SK-N-DZ (cell line): ENCODE results near the gene RFX3.

Source experiments
- DNase-seq: peaks from one replicate; pipeline ENCODE4 v3.0.0-alpha.2; 2015; ENCODE audit warnings: low spot score

The RFX3 gene

GRCh38 chr9:3235497-3235896 is 290.3 kb downstream of the RFX3 start:
- DNase-seq = no peak

DNA sequence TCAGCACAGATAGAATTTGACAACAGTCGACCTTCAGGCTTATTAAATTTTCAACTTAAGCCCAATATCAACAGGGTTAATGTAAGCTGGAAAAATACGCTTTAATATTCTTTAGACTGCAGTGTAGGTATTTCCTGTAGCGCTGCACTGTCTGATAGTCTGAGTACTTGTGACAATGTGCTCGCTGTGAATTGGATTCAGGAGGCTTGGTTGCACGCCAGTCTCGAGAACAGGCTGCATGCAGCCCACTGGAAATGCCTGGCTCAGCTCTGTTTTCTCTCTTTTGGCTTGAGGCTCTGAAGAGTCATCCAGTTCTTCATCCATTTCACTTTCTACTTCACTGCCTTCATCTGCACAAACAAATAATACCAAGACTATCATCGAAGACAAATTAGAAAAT is 300.9 kb downstream of the RFX3 start:
- DNase-seq = no peak

GRCh38 chr9:3215658-3216057 is 310.1 kb downstream of the RFX3 start:
- DNase-seq = no peak

DNA sequence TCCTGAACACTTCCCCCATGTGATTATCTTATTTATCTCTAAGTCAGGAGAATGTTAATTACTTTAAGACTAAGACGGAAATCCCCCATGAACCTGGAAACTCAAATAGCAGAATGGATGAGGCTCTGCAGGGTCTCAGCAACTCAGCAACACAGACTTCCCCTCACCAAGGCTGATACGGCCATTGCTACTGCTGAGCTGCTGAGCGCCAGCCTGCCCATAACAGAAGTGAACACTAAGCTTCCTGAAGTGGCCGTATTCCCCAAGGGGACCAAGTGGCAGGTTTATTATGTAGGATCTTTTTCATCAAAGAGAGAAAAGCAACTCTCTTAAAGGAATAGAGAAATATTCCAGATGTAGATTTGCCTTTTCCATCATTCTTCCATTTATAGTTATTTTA is 311.1 kb downstream of the RFX3 start:
- DNase-seq = no peak

DNA sequence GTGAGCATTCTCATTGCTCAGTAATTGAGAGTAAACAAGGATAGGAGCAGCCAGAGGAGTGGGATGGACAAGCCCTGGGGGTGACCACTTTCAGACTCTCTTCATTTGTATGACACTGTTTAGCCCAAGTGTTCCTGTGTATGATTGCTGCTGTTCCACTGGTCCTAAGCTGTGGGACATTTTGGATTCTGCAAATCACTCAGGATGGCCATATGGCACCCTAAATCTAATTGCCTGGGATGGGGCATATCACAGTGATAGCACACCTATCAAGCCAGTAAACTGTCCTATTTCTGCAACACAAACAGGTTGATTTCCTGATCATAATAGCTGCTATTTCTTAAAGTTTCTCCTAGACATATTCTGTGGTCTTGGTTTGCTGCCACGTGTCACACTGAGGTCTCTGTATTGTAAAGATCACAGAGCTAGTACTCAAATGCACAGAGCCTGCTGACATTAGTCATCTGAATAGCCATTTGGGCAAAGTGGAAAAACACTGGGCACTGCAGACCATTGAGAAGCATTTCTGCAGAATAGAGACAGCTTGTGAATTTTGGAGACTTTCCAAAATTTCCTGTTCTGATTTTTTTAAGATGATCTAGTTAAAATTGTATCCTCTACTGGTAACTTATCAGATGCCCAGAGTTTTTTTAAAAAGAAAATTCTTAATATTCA is 320.2 kb downstream of the RFX3 start:
- no peak for DNase-seq

- no peak for DNase-seq
Measured at GRCh38 chr9:3200331-3200774, 325.4 kb downstream of the RFX3 start.

DNA sequence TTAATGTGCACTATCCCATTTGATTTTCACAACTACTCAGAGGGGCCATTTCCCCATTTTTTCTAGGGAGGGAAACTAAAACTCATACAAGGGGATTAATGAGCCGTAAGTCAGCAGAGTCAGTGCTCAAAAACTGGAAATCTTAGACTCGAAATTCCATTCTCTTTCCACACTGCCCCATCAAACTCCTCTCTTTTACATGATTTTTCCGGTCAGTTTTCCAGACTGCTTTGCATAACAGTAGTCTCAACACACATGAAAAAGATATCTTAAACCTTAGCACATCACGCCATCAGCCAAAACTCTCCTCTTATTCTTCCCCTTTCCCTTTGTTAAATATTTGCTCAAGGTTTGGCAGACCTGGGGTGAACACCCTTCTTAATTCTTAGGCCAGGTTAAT is 332.0 kb downstream of the RFX3 start:
- DNase-seq = no peak

- DNase-seq = no peak
Measured at GRCh38 chr9:3191715-3192114, 334.1 kb downstream of the RFX3 start.

GRCh38 chr9:3189113-3189861 is 336.5 kb downstream of the RFX3 start:
- DNase-seq = no peak

- no peak for DNase-seq
Measured at GRCh38 chr9:3186751-3187150, 339.1 kb downstream of the RFX3 start.

- peak; percentile 14 for DNase-seq
Measured at GRCh38 chr9:3181049-3181953, 344.5 kb downstream of the RFX3 start.

DNA sequence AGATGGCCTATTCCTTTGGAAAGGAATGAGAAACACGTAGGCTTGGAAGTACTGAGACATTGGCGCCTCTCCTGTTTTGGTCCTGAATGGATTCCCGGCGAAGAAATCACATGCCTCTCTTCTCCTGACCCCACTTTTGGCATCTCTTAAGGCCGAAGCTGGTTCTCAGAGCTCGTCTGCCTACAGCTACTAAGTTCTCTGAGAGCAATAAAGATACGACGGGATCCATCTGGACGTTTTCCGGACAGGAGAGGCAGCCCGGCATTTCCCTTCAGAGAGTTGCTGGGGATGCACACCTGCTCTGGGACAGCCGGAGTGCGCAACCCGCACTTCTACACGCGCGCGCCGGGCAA is 345.1 kb downstream of the RFX3 start:
- no peak for DNase-seq

- no peak for DNase-seq
Measured at GRCh38 chr9:3179711-3180110, 346.1 kb downstream of the RFX3 start.

DNA sequence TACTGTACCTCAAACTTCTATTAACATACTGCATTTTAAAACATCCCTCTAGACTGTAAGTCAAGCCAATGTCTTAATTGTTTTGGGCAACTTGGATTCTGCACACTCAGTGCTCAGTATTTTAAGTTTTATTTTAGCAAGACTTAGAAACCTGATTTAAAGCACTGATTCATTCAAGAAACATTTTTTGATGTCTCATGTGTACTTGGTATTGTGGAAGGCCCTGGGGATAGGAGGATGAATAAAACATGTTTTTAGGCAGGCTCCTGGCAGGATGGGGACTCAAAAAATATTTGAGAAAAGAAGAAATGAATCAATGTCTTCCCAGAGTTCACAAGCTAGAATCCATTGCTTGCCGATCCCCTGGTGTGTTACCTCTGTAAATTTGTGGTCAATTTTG is 347.9 kb downstream of the RFX3 start:
- no peak for DNase-seq

DNA sequence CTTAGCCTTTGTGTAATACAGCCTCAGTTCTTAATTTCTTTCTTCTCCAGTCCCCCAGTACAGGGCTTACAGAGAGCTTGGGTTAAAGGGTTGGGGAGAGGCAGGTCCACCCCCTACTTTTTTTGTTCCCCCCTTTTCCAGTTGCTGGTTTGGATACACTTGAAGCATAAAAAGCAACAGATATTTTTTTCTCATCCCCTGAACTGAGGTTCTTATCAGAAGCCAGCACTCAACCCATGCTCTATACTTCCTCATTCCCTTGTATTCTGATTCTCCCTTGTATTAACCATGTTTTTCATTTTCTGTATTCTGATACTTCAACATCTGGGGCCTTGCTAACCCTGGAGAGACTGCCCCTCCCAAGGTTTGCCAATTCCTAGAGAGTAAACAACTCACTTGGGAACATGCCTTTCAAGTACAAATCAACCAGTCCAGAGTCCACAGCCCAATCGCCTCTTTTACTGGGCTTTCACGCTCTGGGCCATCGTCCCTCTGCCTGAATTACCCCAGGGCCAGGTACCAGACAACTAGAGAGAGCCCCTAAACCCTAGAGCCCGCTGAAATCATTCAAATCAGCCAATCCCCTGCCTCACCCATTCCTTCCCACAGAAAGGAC is 348.5 kb downstream of the RFX3 start:
- no peak for DNase-seq

GRCh38 chr9:3173374-3173773 is 352.4 kb downstream of the RFX3 start:
- no peak for DNase-seq

DNA sequence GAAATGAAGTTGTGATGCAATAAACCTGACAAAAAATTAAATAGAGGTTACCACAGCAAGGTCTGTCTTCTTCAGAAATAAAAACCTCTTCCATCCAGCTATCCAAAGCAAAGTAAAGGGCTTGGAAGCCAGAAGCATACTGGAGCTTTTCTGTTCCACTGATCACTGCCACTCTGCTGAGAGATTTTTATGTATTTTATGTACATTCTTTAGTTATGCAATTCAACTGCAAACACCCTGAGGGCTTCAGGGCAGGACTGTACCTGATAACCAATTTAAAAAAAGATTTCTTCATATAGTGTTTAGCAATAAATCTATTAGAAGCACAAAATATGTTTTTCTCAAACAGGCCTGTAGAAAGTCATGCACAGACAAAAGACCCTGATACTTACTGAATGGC is 355.0 kb downstream of the RFX3 start:
- no peak for DNase-seq
